MG63 (cell line): ENCODE measurements around the gene UBE2E2. TPM values are rescaled to one million over a fixed set of nuclear protein-coding genes. Genes with fewer than 3 reads are reported as not detected.

Source experiments
- DNase-seq: peaks from one replicate; pipeline ENCODE4 v3.0.0-alpha.2; 2020
- H3K27me3 ChIP-seq: fragments of 250-450 bp; sonication (Bioruptor Pico); 2 replicates; pipeline ENCODE4 v1.5.1; 2020; ENCODE audit warnings: mild to moderate bottlenecking, moderate library complexity
- H3K36me3 ChIP-seq: fragments of 250-450 bp; sonication (Bioruptor Pico); 2 replicates; pipeline ENCODE4 v1.5.1; 2020; ENCODE audit warnings: mild to moderate bottlenecking, moderate library complexity
- H3K4me3 ChIP-seq: fragments of 250-450 bp; sonication (Bioruptor Pico); 2 replicates; pipeline ENCODE4 v1.5.1; 2020; ENCODE audit warnings: mild to moderate bottlenecking, moderate library complexity
- H3K9me3 ChIP-seq: fragments of 250-450 bp; sonication (Bioruptor Pico); 2 replicates; pipeline ENCODE4 v1.5.1; 2020; ENCODE audit warnings: mild to moderate bottlenecking, moderate library complexity
- total RNA-seq: library from RNA; depleted of rRNA; stranded (reverse); fragments of >200 nt; shearing (Covaris generic); gene quantifications from 2 replicates; pipeline ENCODE4 v1.2.3, GENCODE V29; 2014; ENCODE audit warnings: low replicate concordance

The UBE2E2 gene
- total RNA-seq, 1 experiment from 2014 or later: 27.7 TPM

GRCh38 chr3:23481011-23481615 is 278.0 kb downstream of the UBE2E2 start:
- DNase-seq: no peak
- no peaks in the 10 kb centered on the region for H3K27me3 ChIP-seq
- no peaks in the 10 kb centered on the region for H3K9me3 ChIP-seq
- H3K36me3 ChIP-seq: no peaks in the 10 kb centered on the region
- H3K4me3 ChIP-seq: no peak overlapping the region

DNA sequence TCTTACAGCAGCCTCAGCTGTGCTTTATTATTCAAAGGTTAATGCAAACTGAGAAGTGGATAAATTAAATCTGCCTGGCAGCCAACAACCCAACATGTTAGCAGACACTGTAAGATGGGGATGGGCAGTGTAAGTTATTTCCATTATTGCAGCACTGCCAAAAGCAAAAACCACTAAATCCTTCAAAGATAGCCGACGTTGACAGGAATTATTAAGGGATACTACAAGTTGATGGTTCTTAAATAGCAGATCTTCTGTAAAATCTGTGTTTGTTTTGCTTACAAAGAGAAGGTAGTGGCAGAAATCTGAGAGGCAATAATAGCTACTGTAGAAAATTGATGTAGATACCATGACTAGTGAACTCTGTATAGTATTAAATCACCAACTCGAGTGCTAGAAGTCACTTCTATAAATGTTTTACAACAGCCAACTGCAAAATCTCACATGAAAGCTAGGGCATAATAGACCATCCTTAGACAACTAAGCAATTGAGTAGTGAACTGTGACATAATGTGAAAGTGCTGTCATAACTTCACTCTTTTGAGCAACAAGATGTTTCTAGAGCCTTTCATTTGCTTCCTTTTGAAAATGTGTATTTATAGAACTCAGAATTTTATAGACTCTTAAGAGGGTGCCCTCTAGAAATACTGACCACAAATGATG is 278.6 kb downstream of the UBE2E2 start:
- Histone ChIP-seq H3K4me3 (no peak overlapping the region), H3K27me3 (no peaks in the 10 kb centered on the region), H3K36me3 (no peaks in the 10 kb centered on the region), H3K9me3 (no peaks in the 10 kb centered on the region)
- DNase-seq: no peak

DNA sequence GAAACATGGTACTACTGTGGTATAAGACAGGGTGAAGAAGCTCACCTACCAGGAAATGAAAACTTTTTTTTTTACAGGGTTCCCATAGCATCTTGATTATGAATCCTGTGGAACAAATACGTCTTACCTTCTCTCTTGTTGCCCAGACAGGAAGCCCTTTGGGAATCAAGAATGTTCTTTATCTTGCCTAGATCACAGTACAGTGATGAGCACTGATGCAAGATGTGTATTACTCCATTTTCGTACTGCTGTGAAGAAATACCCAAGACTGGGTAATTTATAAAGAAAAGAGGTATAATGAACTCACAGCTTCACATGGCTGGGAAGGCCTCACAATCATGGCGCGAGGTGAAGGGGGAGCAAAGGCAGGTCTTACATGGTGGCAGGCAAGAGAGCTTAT is 281.3 kb downstream of the UBE2E2 start:
- H3K27me3 ChIP-seq: no peaks in the 10 kb centered on the region
- DNase-seq: no peak
- H3K36me3 ChIP-seq: no peaks in the 10 kb centered on the region
- no peaks in the 10 kb centered on the region for H3K9me3 ChIP-seq
- H3K4me3 ChIP-seq: no peak overlapping the region

DNA sequence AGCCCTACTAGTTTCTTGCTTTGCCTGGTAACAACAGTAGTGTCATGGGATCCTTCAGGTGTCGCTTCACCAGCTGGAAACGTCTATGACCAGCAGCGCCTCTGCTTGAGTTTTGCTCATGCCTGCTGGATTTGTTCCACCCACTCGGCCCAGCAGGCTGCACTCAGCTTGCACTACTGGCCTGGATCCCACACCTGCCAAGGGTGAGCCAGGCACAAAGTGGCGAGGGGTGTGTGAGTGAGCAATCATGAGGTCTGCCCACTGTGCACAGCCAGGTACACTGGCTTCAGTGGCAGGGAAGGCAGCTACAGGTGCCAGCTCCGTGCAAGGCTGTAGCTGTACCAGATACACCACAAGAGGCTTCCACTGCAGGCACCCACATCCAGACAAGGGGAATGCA is 282.8 kb downstream of the UBE2E2 start:
- Histone ChIP-seq H3K27me3 (no peaks in the 10 kb centered on the region), H3K4me3 (no peak overlapping the region), H3K36me3 (no peaks in the 10 kb centered on the region), H3K9me3 (no peaks in the 10 kb centered on the region)
- DNase-seq: no peak

- DNase-seq: no peak
- H3K4me3 ChIP-seq: no peak overlapping the region
- H3K36me3 ChIP-seq: no peaks in the 10 kb centered on the region
- H3K27me3 ChIP-seq: no peaks in the 10 kb centered on the region
- no peaks in the 10 kb centered on the region for H3K9me3 ChIP-seq
Observed at GRCh38 chr3:23487015-23487414, 283.9 kb downstream of the UBE2E2 start.

GRCh38 chr3:23488618-23489017 is 285.5 kb downstream of the UBE2E2 start:
- no peak for DNase-seq
- no peak overlapping the region for H3K4me3 ChIP-seq
- H3K9me3 ChIP-seq: no peaks in the 10 kb centered on the region
- no peaks in the 10 kb centered on the region for H3K36me3 ChIP-seq
- H3K27me3 ChIP-seq: no peaks in the 10 kb centered on the region

DNA sequence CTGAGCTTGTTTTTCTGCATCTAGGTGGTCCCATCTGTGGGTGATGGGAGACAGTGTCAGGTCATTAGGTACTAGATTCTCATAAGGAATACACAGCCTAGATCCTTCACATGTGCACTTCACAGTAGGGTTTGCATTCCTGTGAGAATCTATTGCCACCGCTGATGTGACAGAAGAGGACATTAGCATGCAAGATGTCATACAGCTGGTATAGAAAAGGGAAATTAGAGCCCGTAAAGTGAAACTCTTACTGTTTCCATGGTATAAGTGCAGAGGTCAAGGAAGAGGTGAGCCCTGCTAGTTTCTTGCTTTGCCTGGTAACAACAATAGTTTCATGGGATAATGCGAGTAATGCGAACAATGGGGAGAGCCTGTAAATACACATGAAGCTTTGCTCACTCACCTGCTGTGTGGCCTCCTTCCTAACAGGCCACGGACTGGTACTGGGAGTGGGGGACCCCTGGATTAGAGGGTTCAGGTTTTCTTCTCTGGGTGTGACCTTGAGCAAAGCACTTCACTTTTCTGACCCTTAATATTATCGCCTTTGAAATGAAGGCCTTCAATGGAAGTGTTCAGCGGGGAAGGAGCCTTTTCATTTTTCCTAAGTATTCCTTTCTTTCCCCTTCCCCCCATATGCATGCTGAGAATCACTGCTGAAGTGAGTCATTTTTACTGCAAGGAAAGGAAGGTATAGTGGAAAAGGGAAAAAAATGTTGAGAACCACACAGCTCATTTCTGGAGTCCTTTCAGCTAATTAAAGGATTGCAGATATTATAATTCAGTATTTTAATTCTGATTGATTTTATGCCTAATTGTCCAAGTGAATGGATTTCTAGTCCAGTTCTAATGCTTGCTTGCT is 286.4 kb downstream of the UBE2E2 start:
- no peaks in the 10 kb centered on the region for H3K9me3 ChIP-seq
- no peak for DNase-seq
- no peaks in the 10 kb centered on the region for H3K36me3 ChIP-seq
- no peak overlapping the region for H3K4me3 ChIP-seq
- no peaks in the 10 kb centered on the region for H3K27me3 ChIP-seq

GRCh38 chr3:23490459-23490858 is 287.3 kb downstream of the UBE2E2 start:
- Histone ChIP-seq H3K4me3 (no peak overlapping the region), H3K27me3 (no peaks in the 10 kb centered on the region), H3K36me3 (no peaks in the 10 kb centered on the region), H3K9me3 (no peaks in the 10 kb centered on the region)
- no peak for DNase-seq

- Histone ChIP-seq H3K36me3 (no peaks in the 10 kb centered on the region), H3K4me3 (no peak overlapping the region), H3K9me3 (no peaks in the 10 kb centered on the region), H3K27me3 (no peaks in the 10 kb centered on the region)
- DNase-seq: no peak
Observed at GRCh38 chr3:23492057-23492456, 288.9 kb downstream of the UBE2E2 start.

GRCh38 chr3:23493889-23494288 is 290.8 kb downstream of the UBE2E2 start:
- Histone ChIP-seq H3K4me3 (no peak overlapping the region), H3K27me3 (no peaks in the 10 kb centered on the region), H3K9me3 (no peaks in the 10 kb centered on the region), H3K36me3 (no peaks in the 10 kb centered on the region)
- DNase-seq: no peak

DNA sequence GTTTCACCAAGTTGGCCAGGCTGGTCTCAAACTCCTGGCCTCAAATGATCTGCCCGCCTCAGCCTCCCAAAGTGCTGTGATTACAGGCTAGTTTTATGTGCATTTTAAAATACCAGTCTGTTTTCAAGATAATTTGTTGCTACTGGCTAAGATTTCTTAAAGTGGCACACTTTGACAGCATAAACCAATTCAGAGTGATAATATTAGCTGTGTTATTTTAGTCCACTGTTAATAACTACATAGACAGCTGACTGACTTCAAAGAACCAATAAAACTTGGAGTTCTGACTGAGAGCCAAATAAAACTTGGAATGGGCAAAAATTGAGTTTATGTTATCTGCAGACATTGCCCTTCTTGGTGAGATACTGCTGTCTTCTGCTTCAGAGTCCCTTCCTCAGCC is 291.8 kb downstream of the UBE2E2 start:
- Histone ChIP-seq H3K27me3 (no peaks in the 10 kb centered on the region), H3K9me3 (no peaks in the 10 kb centered on the region), H3K36me3 (no peaks in the 10 kb centered on the region), H3K4me3 (no peak overlapping the region)
- DNase-seq: no peak

- H3K9me3 ChIP-seq: no peaks in the 10 kb centered on the region
- peak; percentile 20 for DNase-seq
- no peaks in the 10 kb centered on the region for H3K27me3 ChIP-seq
- H3K36me3 ChIP-seq: no peaks in the 10 kb centered on the region
- no peak overlapping the region for H3K4me3 ChIP-seq
Observed at GRCh38 chr3:23495507-23495906, 292.4 kb downstream of the UBE2E2 start.

GRCh38 chr3:23496165-23496564 is 293.0 kb downstream of the UBE2E2 start:
- DNase-seq: no peak
- H3K4me3 ChIP-seq: no peak overlapping the region
- H3K9me3 ChIP-seq: no peaks in the 10 kb centered on the region
- no peaks in the 10 kb centered on the region for H3K36me3 ChIP-seq
- H3K27me3 ChIP-seq: no peaks in the 10 kb centered on the region

- no peak for DNase-seq
- Histone ChIP-seq H3K9me3 (no peaks in the 10 kb centered on the region), H3K4me3 (no peak overlapping the region), H3K27me3 (no peaks in the 10 kb centered on the region), H3K36me3 (no peaks in the 10 kb centered on the region)
Observed at GRCh38 chr3:23497156-23497555, 294.0 kb downstream of the UBE2E2 start.

DNA sequence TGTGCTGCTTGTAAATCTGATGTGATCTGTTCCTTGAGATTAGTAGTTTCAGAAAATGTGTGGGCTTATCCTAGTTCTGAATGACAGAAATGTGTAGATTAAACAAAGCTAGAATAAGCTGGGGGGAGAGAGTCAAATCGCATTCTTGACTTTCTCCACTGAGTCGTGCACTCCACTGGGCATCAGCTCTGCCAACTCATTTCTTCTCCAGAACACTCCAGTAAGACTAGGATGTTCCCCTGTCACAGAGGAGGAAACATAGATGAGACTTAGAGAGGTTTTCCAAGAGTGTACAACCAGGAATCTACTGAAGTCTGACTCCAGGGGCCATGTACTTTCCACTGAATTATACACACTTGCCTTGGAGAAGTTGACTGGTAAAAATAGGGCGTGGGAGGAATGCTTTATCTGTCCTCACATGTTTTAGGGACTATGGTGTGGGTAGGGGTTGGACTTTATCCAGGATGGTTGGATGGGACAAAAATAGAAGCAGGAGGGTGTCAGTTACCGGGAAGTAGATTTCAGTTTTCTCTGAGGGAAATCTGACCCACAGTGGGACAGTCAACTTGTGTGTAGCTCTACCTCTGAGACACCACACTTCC is 298.2 kb downstream of the UBE2E2 start:
- Histone ChIP-seq H3K36me3 (no peaks in the 10 kb centered on the region), H3K9me3 (no peaks in the 10 kb centered on the region), H3K4me3 (no peak overlapping the region), H3K27me3 (no peaks in the 10 kb centered on the region)
- no peak for DNase-seq

DNA sequence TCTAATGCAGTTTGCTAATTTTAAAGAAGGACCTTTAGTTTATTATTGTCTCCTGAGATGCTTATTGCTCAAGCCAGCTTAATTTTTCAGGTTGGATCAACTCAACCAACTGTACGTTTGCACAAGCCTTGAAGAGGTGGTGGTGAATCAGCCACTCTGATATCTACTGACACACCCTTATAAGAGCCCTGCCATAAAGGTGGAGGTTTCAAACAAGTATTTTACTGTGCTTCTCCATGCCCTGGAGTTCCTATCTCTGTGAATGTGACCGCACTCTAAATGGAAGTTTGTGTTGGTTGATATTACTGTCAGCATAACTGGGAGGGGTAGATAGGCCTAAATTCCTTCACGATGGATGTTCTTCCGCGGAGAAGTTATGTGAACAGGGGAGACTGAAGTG is 305.3 kb downstream of the UBE2E2 start:
- no peak for DNase-seq
- H3K9me3 ChIP-seq: no peaks in the 10 kb centered on the region

DNA sequence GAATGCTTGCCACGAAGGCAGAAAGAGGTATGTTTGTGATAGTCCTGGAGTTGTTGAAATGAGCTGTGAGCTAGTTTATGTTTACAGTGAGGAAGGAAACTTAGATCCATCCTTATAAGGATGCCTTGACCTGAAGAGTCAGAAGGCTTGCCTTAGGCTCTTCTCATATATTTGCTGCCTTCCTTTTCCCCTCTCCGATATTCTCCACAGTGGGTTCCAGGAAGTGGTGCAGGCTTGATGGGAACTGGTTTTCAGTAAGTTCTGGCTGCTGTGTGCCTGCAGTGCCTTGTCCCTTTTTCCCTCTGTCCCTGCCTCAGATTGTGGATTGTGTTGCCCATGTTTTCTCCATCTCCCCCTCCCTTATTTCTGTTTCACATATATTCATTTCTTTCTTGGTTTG is 315.3 kb downstream of the UBE2E2 start:
- no peak for DNase-seq
- H3K36me3 ChIP-seq: no peaks in the 10 kb centered on the region
- H3K4me3 ChIP-seq: no peak overlapping the region
- H3K27me3 ChIP-seq: no peaks in the 10 kb centered on the region
- H3K9me3 ChIP-seq: no peaks in the 10 kb centered on the region

More for the DNA sequence above, 305.3 kb downstream of the UBE2E2 start:
- no peaks in the 10 kb centered on the region for H3K27me3 ChIP-seq
- no peak overlapping the region for H3K4me3 ChIP-seq
- H3K36me3 ChIP-seq: no peaks in the 10 kb centered on the region
